Heart left ventricle (tissue), 16 donors: ENCODE results near the gene FASTK. TPM values are rescaled to one million over a fixed set of nuclear protein-coding genes. Genes with fewer than 3 reads are reported as not detected.

Experiments
- ATAC-seq, 4 donors: fragments of 200-7000 bp; cut with Tn5 transposase; one replicate each; pipeline ENCODE4 v1.9.1; 2020 to 2022; ENCODE audit warnings: moderate library complexity in 4 of 4, mild to moderate bottlenecking in 3 of 4, moderate number of reproducible peaks in 1 of 4
- DNase-seq, 5 donors: peaks; one replicate each; pipeline ENCODE4 v3.0.0-alpha.2; 2020
- H3K27ac ChIP-seq, 12 donors: fragments of 200-600 bp; sonication (generic) in 4 of 12; one replicate each; pipeline versions ENCODE4 v1.5.0 to v1.8.0; 2016 to 2022; ENCODE audit warnings: mild to moderate bottlenecking in 2 of 12
- H3K27me3 ChIP-seq, 9 donors: fragments of 200-600 bp; sonication (generic) in 2 of 9; one replicate each; pipeline versions ENCODE4 v1.5.1 to v1.8.0; 2016 to 2022; ENCODE audit warnings: mild to moderate bottlenecking in 3 of 9
- H3K36me3 ChIP-seq, 9 donors: fragments of 200-600 bp; sonication (generic) in 2 of 9; one replicate each; pipeline versions ENCODE4 v1.5.0 to v1.8.0; 2018 to 2022; ENCODE audit warnings: mild to moderate bottlenecking in 2 of 9
- H3K4me1 ChIP-seq, 12 donors: fragments of 200-600 bp; sonication (generic) in 4 of 12; one replicate each; pipeline versions ENCODE4 v1.5.0 to v1.8.0; 2016 to 2022; ENCODE audit warnings: mild to moderate bottlenecking in 3 of 12
- H3K4me3 ChIP-seq, 12 donors: fragments of 200-600 bp; sonication (generic) in 4 of 12; one replicate each; pipeline versions ENCODE4 v1.5.0 to v1.8.0; 2017 to 2022; ENCODE audit warnings: mild to moderate bottlenecking in 9 of 12, moderate library complexity in 4 of 12
- H3K9me3 ChIP-seq, 12 donors: fragments of 200-600 bp; sonication (generic) in 4 of 12; one replicate each; pipeline versions ENCODE4 v1.5.0 to v1.8.0; 2016 to 2022; ENCODE audit warnings: mild to moderate bottlenecking in 1 of 12
- CTCF ChIP-seq, 12 donors: fragments of 200-600 bp; sonication (generic) in 4 of 12; IDR thresholded peaks; one replicate each; pipeline versions ENCODE4 v1.5.0 to v1.8.0; 2018 to 2022; ENCODE audit warnings: antibody characterized with exemption in 12 of 12, mild to moderate bottlenecking in 5 of 12
- POLR2A ChIP-seq, 2 donors: fragments of 450-650 bp; IDR thresholded peaks; one replicate each; pipeline ENCODE4 v1.6.1; 2017; ENCODE audit warnings: antibody characterized with exemption in 2 of 2, mild to moderate bottlenecking in 2 of 2, moderate library complexity in 2 of 2
- WGBS, 4 donors: extraction: QIAGEN DNeasy Blood & Tissue Kit in 2 of 4; methylation state at CpG; one replicate each; pipeline versions ENCODE4 v1.1.5 to v1.1.7; 2013 to 2018; 5-methylcytosine and 5-hydroxymethylcytosine counted together
- intact Hi-C, 10 donors: fragments of 100-400 bp; cut with DNase I; formaldehyde crosslinking; loops; one replicate each; pipeline versions ENCODE4 v1.11.1 to v1.14.2; 2022
- polyA plus RNA-seq, 2 donors: library from polyadenylated mRNA; stranded (reverse); fragments of 200-250 nt; gene quantifications; one replicate each; pipeline ENCODE4 v1.2.3, GENCODE V29; 2013
- total RNA-seq, 9 donors: library from RNA; depleted of rRNA in 2 of 9; stranded (reverse); fragments of >200 nt in 2 of 9; fragmentation: NEBNext Ultra II Directional in 3 of 9; extraction: Animal tissue kit (Norgen Biotek cat#: 25700) in 3 of 9; gene quantifications; one replicate each; pipeline versions ENCODE4 v1.1.0 to v1.2.4, GENCODE V29; 2016 to 2023
- donor health status: ischemic (EF 13 %, LVEDD 7.1; RV severe dilation, severe dysfunction).
- donor health status: healthy with polysubstance abuse.
- donor health status: DM: no; HTN: yes; CAD: no.
- donor health status: DM: no; HTN: no; CAD: no.
- donor health status: ischemic (EF 25% LVEDD 6.9; RV normal size, moderate dysfunction).
- donor health status: ischemic (EF 25% LVEDD 5.7; RV mildly dilated, moderate dysfunction).
- donor health status: healthy.
- donor health status: DM: yes; HTN: yes; CAD: no.
- donor health status: ischemic (EF 35%, LVEDD 5.7; RV mildly dilated, moderate dysfunction).
- donor health status: nonischemic (EF 11% LVEDD 7.7; RV severe dilation, severe dysfunction).
- donor health status: DM: yes; HTN: yes; CAD: no.
- donor health status: PGD.
- donor health status: ischemic (EF 29% LVEDD 5.4; RV normal size, mild dysfunction).
- donor health status: nonischemic (EF 23%, LVEDD 6.1; RV moderate dilation, normal function).

Gene FASTK
- total and polyA plus RNA-seq, 11 donors: 59.9 to 168 (median 77.7) TPM

- peak in 2 of 4 donors; percentile 5 to 28 for ATAC-seq
- H3K4me1 ChIP-seq: peaks cover 9 to 47% (median 40%) of the 10 kb centered on the region in 12 donors
- intact Hi-C loops: loop anchor here in 2 of 10 donors (1.0 to 10.0 kb wide), 2 partner anchors 17 to 52 kb away; no protein-coding TSS in a partner anchor
- H3K4me3 ChIP-seq: peak overlapping the region in 8 of 12 donors; percentile 12 to 30 (median 24)
- no peaks in the 10 kb centered on the region for H3K9me3 ChIP-seq
- peak overlapping the region in 10 of 12 donors; percentile 23 to 99 (median 69) for H3K27ac ChIP-seq
- WGBS, 4 donors: 48 to 57% (median 55%) methylated on average over 27 to 43 of the region's 43 CpGs
- DNase-seq: peak in 1 of 5 donors; percentile 69
- H3K27me3 ChIP-seq: no peaks in the 10 kb centered on the region
- no peak for TF ChIP-seq POLR2A (IDR thresholded peaks at IDR 0.05)
- peaks cover 0 to 42% (median 38%) of the 10 kb centered on the region in 9 donors for H3K36me3 ChIP-seq
Observed at GRCh38 chr7:151062399-151063211, 18.0 kb downstream of the FASTK start.

DNA sequence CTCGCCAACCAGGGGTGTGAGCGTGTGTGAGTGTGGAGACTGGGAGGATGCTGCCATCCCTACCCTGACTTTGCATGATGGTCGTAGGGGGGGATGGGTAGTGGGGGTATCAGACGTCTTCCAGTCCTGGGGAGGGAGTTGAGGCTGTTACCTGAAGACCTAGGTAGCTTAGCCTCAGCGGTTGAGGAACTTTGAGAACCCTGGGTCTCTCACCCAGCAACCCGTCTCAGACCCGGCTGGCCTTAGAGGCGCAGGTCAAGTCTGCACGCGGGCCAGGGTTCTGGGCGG lies 18.6 kb downstream of the FASTK start:
- intact Hi-C loops: loop anchor here in 1 of 10 donors (10.0 kb wide), 1 partner anchor 53 kb away; no protein-coding TSS in a partner anchor
- Histone ChIP-seq H3K36me3 (peaks cover 0 to 37% (median 33%) of the 10 kb centered on the region in 9 donors), H3K9me3 (no peaks in the 10 kb centered on the region), H3K4me1 (peaks cover 9 to 50% (median 44%) of the 10 kb centered on the region in 12 donors), H3K4me3 (peak overlapping the region in 1 of 12 donors; percentile 30), H3K27me3 (no peaks in the 10 kb centered on the region), H3K27ac (peak overlapping the region in 8 of 12 donors; percentile 46 to 99 (median 70))
- TF ChIP-seq POLR2A (IDR thresholded peaks at IDR 0.05) (no peak), CTCF (IDR thresholded peaks at IDR 0.05) (no peak)
- WGBS, 4 donors: 70 to 87% (median 75%) methylated on average over 11 of the region's 11 CpGs
- DNase-seq (no peak), ATAC-seq (no peak)

GRCh38 chr7:151061213-151062110 lies 19.1 kb downstream of the FASTK start:
- Histone ChIP-seq H3K4me3 (peak overlapping the region in 8 of 12 donors; percentile 68 to 100 (median 90)), H3K27ac (peak overlapping the region in 8 of 12 donors; percentile 53 to 99 (median 98)), H3K9me3 (no peaks in the 10 kb centered on the region), H3K27me3 (no peaks in the 10 kb centered on the region), H3K4me1 (peaks cover 9 to 55% (median 49%) of the 10 kb centered on the region in 12 donors), H3K36me3 (peaks cover 0 to 31% (median 27%) of the 10 kb centered on the region in 9 donors)
- intact Hi-C loops: loop anchor here in 2 of 10 donors (2.0 to 10.0 kb wide), 2 partner anchors 19 to 53 kb away; partner anchors contain the start of gene FASTK (in 1 of the 2)
- ATAC-seq (no peak), DNase-seq (no peak)
- WGBS, 4 donors: 58 to 60% (median 60%) methylated on average over 31 to 33 of the region's 33 CpGs
- TF ChIP-seq CTCF (IDR thresholded peaks at IDR 0.05) (no peak), POLR2A (IDR thresholded peaks at IDR 0.05) (no peak)

DNA sequence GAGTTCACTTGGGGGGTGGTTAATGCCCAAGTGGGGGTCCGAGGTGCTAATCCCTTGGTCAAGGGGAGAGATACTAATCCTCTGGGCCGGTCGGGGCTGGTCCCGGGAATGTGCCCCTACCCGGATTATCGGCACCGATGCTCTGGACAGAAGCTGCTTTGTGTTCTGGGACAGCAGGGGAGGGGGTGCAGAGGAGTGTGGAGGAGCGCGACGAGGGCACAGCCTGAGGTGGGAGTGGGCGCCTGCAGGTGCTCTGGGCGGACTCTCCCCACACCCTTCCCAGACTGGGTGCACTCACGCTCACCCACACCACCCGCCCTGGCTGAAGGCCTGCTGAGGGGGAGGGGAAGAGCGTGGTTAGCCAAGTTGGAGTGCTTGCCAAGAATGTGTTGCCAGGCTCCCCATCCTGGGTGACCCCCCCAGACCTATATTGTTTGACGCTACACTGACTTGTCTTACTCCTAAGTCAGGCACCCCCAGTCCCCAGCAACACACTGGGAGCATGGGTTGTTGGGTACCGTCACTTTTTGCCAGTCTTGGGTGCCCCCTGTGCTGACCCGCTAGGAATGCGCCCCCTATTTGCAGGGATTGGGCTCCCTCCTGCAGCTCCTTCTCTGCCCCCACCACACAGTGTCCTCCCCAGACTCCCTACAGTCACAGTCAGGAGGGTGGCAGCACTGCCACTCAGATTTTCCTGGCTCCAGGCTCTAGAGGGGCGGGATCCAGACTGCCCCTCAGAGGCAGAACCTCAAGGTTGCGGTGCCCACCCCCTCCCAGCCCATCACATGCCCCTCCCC lies 20.0 kb downstream of the FASTK start:
- Histone ChIP-seq H3K4me3 (peak overlapping the region; percentile 68 to 100 (median 90)), H3K27me3 (no peaks in the 10 kb centered on the region), H3K4me1 (peaks cover 9 to 55% (median 49%) of the 10 kb centered on the region in 12 donors), H3K9me3 (no peaks in the 10 kb centered on the region), H3K36me3 (peaks cover 0 to 22% (median 18%) of the 10 kb centered on the region in 9 donors), H3K27ac (peak overlapping the region in 10 of 12 donors; percentile 90 to 99 (median 98))
- ATAC-seq (peak in 1 of 4 donors; percentile 3), DNase-seq (peak in 2 of 5 donors; percentile 56 to 66)
- WGBS, 4 donors: 12 to 15% (median 13%) methylated on average over 12 to 21 of the region's 21 CpGs
- TF ChIP-seq POLR2A (IDR thresholded peaks at IDR 0.05) (no peak), CTCF (IDR thresholded peaks at IDR 0.05) (peak in 1 of 12 donors; percentile 20)
- intact Hi-C loops: loop anchor here in 3 of 10 donors (1.0 to 10.0 kb wide), 3 partner anchors 20 to 54 kb away; partner anchors contain the start of gene FASTK (in 2 of the 3)
